Prostate gland (tissue), 2 donors: ENCODE results near the gene C8A.

Experiments used
- CTCF ChIP-seq, 4 experiments: fragments of 200-600 bp in 2 of 4; fragments of 450-650 bp in 2 of 4; sonication (generic) in 2 of 4; IDR thresholded peaks; 1 replicate in 3 of 4; 2 replicates in 1 of 4; pipeline ENCODE4 v1.5.1; 2016 to 2019; ENCODE audit warnings: antibody characterized with exemption in 4 of 4, mild to moderate bottlenecking in 2 of 4, moderate library complexity in 2 of 4
- POLR2A ChIP-seq: fragments of 450-650 bp; IDR thresholded peaks from one replicate; pipeline ENCODE4 v1.6.1; 2016; ENCODE audit warnings: antibody characterized with exemption, mild to moderate bottlenecking
- POLR2AphosphoS5 ChIP-seq: sonication (generic); formaldehyde crosslinking; IDR thresholded peaks from one replicate; pipeline ENCODE4 v1.6.1; 2017; ENCODE audit warnings: antibody characterized with exemption

GRCh38 chr1:56901716-56902115 lies 47.1 kb downstream of the C8A start:
- no peak for TF ChIP-seq CTCF (IDR thresholded peaks at IDR 0.05)
- TF ChIP-seq POLR2A: no peak
- no peak for TF ChIP-seq POLR2AphosphoS5
